NCI-H187 (cell line): ENCODE measurements around the gene TNRC6C.
"Not testable (repeated sequence)": the region's sequence is repeated elsewhere in the genome, so short reads cannot be mapped to it uniquely, and the experiment has no call there.

Experiments used
- DNase-seq, 2 experiments: peaks; one replicate each; lab custom pipeline; 2025; lab: John Stamatoyannopoulos, UW

Gene TNRC6C

GRCh38 chr17:78112518-78113471, 154.3 kb downstream of the TNRC6C start:
- DNase-seq = peak; percentile 36 to 47

DNA sequence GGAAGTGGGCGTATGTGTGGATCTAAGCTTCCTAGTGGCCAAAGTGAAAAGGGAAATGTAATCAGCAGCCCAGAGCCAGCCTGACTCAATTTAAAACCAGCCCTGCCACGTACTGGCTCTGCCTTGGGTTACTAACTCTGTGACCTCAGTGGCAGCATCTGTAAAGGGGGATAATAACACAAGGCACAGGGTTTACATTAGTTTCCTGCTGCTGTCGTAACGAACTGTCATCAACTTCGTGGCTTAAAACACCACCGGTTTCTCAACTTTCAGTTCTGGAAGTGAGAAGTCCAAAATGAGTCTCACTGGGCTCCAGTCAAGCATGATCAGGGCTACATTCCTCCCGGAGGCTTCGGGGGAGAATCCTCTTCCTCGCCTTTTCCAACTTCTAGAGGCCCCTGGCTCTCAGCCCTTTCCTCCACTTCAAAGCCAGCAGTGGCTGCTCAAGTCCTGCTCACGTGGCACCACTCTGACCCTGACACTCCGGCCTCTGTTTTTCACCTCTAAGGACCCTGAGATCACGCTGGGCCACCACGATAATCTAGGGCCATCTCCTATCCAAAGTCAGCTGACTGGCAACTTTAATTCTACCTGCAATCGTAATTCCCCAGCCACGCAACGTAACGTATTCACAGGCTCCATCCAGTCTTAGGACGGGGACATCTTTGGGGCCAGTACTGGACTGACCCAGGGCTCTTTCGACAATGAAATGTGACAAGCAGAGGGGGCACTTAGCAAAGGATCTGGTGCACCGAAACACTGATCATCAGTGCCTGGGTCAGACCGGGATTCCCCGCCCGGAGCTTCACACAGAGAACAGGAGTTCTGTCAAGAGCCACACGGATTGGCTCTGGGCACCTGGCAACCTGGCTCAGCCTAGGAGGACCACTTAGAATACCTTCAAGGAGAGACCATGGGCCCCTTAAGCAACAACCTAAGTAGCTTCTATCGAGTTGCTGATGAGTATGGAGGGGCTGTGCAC, 155.6 kb downstream of the TNRC6C start:
- DNase-seq = no peak

GRCh38 chr17:78114831-78115723, 156.6 kb downstream of the TNRC6C start:
- no peak for DNase-seq

GRCh38 chr17:78115803-78116202, 157.3 kb downstream of the TNRC6C start:
- DNase-seq = not testable (repeated sequence)

DNA sequence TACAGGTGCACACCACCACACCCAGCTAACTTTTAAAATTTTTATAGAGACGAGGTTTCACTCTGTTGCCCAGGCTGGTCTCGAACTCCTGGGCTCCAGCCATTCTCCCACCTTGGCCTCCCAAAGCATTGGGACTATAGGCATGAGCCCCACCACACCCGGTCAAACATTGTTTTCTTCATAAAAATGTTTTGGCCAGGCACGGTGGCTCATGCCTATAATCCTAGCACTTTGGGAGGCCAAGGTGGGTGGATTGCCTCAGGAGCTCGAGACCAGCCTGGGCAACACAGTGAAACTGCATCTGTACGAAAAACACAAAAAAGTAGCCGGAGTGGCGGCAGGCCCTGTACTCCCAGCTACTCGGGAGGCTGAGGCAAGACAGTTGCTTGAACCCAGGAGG, 157.9 kb downstream of the TNRC6C start:
- no peak for DNase-seq

- DNase-seq = peak in 1 of 2 experiments; percentile 24
These were observed 158.8 kb downstream of the TNRC6C start for GRCh38 chr17:78117027-78117981.

DNA sequence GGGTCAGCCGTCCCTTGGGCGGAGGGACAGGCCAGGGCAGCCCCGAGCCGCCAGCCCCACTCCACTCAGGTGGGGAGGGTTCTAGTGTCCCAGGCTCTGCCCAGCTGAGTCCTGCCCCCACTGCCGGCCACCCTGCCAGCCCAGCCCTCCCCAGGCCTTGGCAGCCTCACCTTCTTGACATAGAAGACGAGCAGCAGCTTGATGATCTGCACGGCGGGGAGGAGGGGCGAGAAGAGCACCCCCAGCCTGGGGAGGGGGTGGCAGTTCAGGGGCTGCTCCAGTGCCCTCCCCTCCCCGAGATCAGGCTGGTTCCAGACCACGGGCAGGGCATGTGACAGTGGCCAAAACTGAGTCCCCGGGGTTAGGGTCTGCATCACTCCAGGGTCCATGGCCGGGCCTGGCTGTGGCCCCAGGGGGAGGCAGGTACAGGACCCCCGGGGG, 160.3 kb downstream of the TNRC6C start:
- DNase-seq = no peak

DNA sequence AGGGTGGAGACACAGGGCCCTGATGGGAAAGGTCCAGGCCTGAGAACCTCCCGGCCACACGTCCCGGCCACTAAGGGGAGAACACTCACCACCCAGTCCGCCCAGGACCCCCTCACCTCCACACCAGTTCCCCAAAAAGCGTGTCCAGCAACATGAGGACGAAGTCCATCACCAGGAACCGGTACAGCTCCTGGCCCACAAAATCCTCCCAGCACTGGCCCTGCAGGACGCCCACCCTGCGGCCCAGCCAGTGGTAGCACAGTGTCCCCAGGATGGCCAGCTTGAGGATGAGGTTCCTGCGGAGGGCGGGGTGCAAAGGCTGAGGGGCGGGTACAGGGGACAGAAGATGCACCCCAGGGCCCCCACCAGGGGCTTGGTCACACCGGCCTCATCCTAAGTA, 162.0 kb downstream of the TNRC6C start:
- no peak for DNase-seq

DNA sequence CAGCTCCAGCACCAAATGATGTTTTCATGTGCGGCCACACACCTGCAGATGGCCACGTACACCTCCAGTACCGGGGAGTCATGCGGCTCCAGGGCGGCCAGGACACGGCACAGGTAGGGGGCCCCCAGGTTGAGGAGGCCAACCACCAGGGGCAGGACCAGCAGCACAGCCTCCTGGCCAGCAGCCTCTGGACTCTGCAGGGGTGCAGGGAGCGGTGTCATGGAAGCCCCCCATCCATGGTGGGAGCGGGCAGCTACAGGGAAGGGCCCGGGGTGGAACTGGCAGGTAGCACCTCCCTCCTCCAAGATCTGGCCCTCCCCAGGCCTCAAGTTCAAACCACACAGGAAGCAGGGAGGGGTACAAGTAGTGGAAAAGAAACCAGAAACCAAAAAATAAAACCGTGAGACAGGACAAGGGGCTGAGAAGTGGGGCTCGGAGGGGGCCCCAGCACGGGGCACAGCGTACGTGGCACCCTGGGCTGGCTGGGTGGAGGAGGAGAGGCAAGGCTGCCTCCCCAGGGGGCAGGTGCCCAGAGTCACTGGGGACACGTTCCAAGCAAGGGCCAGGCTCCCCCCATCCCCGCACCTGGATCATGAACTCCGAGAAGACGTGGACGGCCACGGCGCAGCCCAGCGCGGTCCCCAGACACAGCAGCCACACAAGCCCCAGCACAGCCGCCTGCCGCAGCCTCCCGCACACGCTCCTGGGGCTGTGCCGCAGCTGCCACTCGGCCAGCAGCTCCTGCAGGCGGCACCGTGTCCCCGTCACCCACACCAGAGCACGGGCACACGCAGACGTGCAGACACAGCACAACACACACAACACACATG, 162.7 kb downstream of the TNRC6C start:
- DNase-seq = no peak

- no peak for DNase-seq
These were observed 163.3 kb downstream of the TNRC6C start for GRCh38 chr17:78121801-78122215.

DNA sequence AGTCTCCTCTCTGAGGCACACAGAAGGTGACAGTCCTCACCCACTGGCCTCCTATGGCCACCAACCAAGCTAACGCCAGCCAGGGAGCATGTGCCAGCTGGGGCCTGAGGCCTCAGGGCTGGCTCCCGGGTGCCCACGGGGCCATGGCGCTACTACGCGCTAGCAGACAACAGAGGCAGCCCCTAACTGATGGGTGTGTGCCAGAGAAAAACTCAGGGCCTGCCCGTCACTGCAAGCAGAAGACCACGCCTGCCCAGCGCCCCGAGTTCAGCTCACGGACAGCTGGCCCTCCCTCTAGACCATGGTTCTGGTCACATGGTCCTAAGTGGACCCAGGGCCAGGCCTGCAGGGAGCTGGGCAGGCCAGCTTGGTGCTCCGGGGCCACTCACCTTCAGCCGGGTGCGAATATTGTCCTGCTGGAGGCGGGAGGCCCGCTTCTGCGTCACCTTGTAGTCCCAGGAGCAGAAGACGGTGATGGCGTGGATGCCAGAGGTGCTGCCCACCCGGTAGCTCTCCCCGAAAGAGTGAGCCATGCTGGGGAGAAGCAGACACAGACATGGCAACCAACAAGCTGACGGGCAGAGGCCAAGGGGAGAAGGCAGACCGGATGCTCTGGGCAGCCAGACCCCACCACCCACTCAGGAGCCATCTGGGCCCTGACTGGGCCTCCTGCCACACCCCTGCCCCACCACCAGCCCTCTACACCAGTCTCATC, 163.9 kb downstream of the TNRC6C start:
- no peak for DNase-seq

- no peak for DNase-seq
These were observed 164.4 kb downstream of the TNRC6C start for GRCh38 chr17:78122931-78123249.

GRCh38 chr17:78123258-78123929, 164.9 kb downstream of the TNRC6C start:
- no peak for DNase-seq

GRCh38 chr17:78124081-78124835, 165.8 kb downstream of the TNRC6C start:
- DNase-seq = no peak

- no peak for DNase-seq
These were observed 166.3 kb downstream of the TNRC6C start for GRCh38 chr17:78124836-78125137.

DNA sequence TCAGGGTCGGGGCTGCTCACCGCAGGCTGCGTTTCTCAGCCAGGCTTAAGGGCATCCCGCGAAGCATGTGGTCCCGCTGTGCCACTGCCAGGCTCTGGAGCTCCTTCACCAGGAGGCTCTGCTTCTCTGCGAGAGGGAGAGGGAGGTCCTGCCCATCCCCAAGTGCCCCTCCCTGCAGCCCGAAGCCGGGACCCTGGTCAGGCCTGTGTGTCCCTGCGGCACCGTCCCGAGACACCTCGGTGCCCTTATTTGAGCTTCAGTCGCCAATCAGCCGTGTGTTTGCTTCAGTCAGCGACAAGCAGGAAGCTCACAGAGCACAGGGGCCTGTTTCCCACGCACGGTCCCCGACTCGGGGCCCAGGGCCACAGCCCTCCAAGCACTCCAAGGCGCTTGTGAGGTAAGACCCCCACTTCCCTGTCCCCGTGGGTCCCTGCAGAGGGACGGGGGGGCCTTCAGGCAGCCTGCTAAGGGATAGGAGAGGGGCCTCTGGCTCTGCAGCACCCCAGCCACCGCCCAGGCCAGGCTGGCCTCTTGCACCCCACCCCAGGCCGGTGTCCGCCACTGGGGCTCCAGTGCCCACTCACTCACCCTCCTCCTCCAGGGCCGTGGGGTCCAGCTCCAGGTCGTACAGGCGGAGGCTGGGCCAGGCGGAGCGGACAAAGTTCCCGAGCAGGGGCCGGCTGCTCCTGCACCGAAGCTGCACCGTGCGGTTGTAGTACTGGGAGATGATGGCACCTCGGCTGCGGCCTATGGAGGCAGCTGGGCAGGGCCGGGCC, 166.8 kb downstream of the TNRC6C start:
- no peak for DNase-seq
